Measurements from ENCODE around the gene FRYL.
A peak's percentile ranks its signal among the peaks of the same experiment; 100 is the strongest.

Gene FRYL

DNA sequence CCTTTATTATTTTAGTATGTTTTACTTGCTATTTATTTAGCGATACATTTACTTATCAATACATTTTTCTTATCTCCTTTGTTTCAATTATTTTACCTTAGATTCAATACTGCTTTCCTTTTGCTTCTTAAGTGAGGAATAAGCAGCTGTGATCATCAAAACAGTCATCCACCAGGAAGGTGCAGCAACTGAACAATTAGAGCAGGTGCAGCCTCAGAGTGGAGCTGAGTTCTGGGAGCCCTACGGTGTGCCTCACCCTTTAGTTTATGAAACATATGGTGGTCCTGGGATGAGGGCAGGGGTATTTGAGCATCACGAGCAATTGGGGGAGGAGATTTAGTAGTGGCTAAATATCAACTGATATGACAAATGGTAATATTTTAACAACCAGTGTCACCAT lies 111.0 kb downstream of the FRYL start:
- TF ChIP-seq GATA3 (IDR thresholded peaks at IDR 0.05; ENCODE audit: low read depth, low read length) (no peak), GATA2 (IDR thresholded peaks at IDR 0.05; ENCODE audit: low read depth, low read length) (no peak)

DNA sequence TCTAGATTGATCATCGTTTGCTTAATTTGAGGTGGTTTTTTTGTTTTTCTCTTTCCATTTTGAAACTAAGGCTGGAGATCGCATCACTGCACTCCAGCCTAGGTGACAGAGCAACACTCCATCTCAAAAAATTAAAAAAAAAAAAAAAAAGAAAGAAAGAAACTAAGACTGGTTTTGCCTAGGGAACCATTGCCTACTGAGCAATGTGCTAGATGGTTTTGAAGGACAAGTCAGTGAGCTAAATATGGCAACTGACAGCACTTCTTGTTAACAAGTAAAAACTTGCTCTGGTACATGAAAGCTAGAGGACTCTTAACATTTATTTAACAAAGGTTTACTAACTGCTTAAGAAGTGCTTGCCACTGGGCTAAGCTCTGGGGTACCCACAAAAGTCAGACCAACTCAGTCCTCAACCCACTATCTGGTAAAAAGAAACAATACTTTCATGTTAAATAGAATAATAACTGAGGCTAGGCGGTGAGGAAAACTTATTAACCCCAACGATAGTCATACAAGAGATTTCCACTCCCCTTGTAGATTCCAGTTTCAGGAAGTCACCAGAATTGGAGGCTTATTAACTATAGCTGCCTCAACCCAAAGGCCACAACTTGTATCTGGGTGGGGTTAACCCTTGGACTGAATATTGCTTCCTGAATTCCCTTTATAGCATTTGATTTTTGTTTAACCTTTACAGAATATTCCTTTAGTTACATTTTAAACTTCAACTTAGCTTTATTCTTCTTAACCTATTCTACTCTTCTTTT lies 111.6 kb downstream of the FRYL start:
- TF ChIP-seq GATA3 (IDR thresholded peaks at IDR 0.05; ENCODE audit: low read depth, low read length) (no peak), GATA2 (IDR thresholded peaks at IDR 0.05; ENCODE audit: low read depth, low read length) (no peak)

- TF ChIP-seq GATA2 (IDR thresholded peaks at IDR 0.05; ENCODE audit: low read depth, low read length) (no peak), GATA3 (IDR thresholded peaks at IDR 0.05; ENCODE audit: low read depth, low read length) (no peak)
Observed at GRCh38 chr4:48667148-48667547, 112.9 kb downstream of the FRYL start.

DNA sequence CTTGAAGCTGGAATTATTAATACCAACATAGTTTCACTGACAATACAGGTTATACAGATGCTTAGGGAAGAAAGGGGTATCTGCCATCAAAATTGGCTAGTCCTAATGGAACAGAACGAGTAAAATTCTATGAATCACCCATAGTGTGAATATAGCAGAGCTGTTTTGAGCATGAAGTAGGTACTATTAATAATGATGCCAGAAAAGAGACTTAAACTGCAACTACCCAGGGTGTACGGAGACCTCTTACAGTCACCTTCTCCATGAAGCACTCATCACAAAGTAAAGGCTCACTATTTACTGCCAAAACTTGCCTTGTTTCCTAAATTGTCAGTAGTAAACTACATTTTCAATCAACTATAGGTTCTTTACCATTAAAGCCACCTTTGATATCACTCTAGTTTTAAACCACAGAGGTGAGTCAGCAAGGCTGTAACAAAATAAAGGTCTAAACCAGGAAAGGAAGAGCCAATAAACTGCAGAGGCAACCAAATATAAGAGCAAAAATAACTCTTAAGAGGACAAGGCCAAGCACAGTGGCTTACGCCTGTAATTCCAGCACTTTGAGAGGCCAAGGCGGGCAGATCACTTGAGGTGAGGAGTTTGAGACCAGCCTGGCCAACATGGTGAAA lies 114.4 kb downstream of the FRYL start:
- TF ChIP-seq GATA2 (IDR thresholded peaks at IDR 0.05; ENCODE audit: low read depth, low read length), result no peak
- no peak for TF ChIP-seq GATA3 (IDR thresholded peaks at IDR 0.05; ENCODE audit: low read depth, low read length)

DNA sequence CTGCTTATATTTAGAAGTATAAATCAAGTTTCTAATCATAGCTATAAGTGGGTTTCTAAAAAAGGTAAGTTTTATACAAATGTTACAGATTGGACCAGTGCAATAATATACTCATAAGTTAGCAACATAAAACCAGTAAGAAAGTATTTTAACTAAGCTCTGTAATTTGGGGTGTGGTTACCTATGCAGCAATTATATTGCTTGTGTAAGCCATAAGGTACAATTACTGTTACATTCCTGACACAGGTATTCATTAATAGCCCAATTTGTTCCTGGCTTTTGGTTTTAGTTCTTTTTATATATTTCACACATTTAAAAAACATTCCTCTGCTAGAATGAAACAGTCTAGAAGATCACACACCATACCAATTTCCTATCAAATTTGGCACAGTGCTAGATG lies 115.1 kb downstream of the FRYL start:
- TF ChIP-seq GATA2 (IDR thresholded peaks at IDR 0.05; ENCODE audit: low read depth, low read length), result no peak
- no peak for TF ChIP-seq GATA3 (IDR thresholded peaks at IDR 0.05; ENCODE audit: low read depth, low read length)

DNA sequence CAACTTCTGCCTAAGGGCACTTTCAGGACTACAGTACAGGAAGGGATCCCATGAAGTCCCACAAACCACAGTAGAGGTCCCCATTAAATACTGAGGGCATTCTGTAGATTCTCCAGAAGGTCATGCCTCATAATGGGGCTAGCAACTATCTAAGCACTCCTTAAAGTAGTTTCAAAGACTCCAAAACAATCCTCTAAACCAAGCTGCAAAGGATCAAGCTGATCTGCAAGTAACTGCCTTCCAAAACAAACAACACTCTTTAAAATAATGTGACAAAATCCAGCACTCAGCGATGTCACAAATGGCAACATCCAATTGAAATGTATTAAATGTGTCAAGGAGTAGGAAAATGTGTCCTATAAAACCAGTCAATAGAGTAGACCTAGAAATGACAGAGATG lies 118.7 kb downstream of the FRYL start:
- no peak for TF ChIP-seq GATA2 (IDR thresholded peaks at IDR 0.05; ENCODE audit: low read depth, low read length)
- TF ChIP-seq GATA3 (IDR thresholded peaks at IDR 0.05; ENCODE audit: low read depth, low read length), result no peak

DNA sequence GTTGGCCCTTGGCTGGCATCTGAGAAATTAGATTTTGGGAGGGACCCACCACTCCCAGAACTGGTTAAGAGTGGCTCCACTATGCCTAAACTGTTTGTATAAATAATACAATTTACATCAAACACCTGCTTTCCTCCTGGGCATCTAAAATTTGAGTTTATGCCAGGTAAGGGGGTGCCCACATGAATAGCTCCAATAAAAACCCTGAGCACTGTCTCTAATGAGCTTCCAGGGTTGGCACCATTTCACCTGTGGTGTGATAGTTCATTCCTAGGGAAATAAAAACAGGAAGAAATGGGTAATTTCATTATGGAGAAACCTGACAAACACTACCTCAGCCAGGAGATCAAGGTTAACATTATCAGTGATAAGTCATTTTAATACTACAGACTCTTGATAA lies 119.7 kb downstream of the FRYL start:
- TF ChIP-seq GATA3 (IDR thresholded peaks at IDR 0.05; ENCODE audit: low read depth, low read length) (no peak), GATA2 (IDR thresholded peaks at IDR 0.05; ENCODE audit: low read depth, low read length) (no peak)

- TF ChIP-seq GATA3 (IDR thresholded peaks at IDR 0.05; ENCODE audit: low read depth, low read length), result no peak
- TF ChIP-seq GATA2 (IDR thresholded peaks at IDR 0.05; ENCODE audit: low read depth, low read length), result no peak
Observed at GRCh38 chr4:48654015-48654664, 125.9 kb downstream of the FRYL start.

DNA sequence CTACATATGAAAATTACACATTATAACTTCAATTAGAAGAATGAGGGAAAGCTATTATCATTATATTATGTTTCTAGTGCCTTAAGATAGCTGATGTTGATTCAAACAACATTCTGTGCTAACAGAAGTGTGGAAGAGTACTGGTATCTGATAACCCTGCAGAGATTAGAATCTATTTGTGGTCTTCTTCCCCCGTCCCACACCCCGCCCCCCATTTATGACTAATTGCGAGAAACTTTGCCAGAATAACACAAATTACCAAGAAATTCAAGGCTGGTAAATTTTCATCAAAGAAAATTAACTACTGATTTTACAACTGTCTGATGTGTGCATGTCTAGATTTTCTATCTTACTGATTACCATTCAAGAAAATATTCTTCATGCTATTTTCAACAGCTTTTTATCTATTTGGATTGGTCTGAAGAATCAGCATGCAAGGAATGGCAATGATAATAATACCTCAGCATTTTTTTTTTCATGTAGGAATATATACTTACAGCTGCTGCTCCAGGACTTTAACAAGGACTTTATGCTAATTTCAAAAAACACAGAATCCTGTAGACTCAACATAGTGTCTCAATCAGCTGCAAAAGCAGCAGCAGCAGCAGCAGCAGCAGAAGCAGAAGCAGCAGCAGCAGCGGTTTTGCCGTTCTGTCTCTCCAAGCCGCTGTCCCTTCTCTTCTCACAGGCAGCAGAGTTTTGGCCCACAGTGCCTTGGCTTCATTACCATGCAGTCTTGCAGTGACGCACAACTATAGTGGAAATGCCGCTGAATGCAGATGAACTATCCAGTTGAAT lies 126.7 kb downstream of the FRYL start:
- TF ChIP-seq GATA2 (IDR thresholded peaks at IDR 0.05; ENCODE audit: low read depth, low read length) (no peak), GATA3 (IDR thresholded peaks at IDR 0.05; ENCODE audit: low read depth, low read length) (peak; percentile 41; the same call in 1 of the 2 replicates)

- TF ChIP-seq GATA2 (IDR thresholded peaks at IDR 0.05; ENCODE audit: low read depth, low read length), result no peak
- TF ChIP-seq GATA3 (IDR thresholded peaks at IDR 0.05; ENCODE audit: low read depth, low read length), result no peak
Observed at GRCh38 chr4:48651914-48652313, 128.2 kb downstream of the FRYL start.

- TF ChIP-seq GATA2 (IDR thresholded peaks at IDR 0.05; ENCODE audit: low read depth, low read length), result no peak
- no peak for TF ChIP-seq GATA3 (IDR thresholded peaks at IDR 0.05; ENCODE audit: low read depth, low read length)
Observed at GRCh38 chr4:48649505-48649904, 130.6 kb downstream of the FRYL start.

- TF ChIP-seq GATA2 (IDR thresholded peaks at IDR 0.05; ENCODE audit: low read depth, low read length), result no peak
- TF ChIP-seq GATA3 (IDR thresholded peaks at IDR 0.05; ENCODE audit: low read depth, low read length), result no peak
Observed at GRCh38 chr4:48645225-48645794, 134.8 kb downstream of the FRYL start.

GRCh38 chr4:48642421-48643374 lies 137.4 kb downstream of the FRYL start:
- TF ChIP-seq GATA2 (IDR thresholded peaks at IDR 0.05; ENCODE audit: low read depth, low read length) (no peak), GATA3 (IDR thresholded peaks at IDR 0.05; ENCODE audit: low read depth, low read length) (no peak)
